ENCODE data around the gene THRB.

- TF ChIP-seq POLR2AphosphoS5 (IDR thresholded peaks at IDR 0.05; ENCODE audit: borderline replicate concordance, low read depth, low read length) = no peak
- no peak for TF ChIP-seq EZH2 (IDR thresholded peaks at IDR 0.05)
These were observed 156.1 kb downstream of the THRB start for GRCh38 chr3:24338409-24339130.
